PFSK-1 (cell line): Measurements from ENCODE around the gene ABHD14A.

Experiments
- FOXP2 ChIP-seq: optimal IDR thresholded peaks from 2 replicates; pipeline ENCODE3; 2011; ENCODE audit warnings: borderline replicate concordance, control low read depth, inconsistent platforms; ENCODE audit not compliant: insufficient read depth; ENCODE audit errors: extremely low read length, extremely low read depth
- POLR2AphosphoS5 ChIP-seq: IDR thresholded peaks from 2 replicates; pipeline ENCODE4 v1.6.1; 2012; ENCODE audit warnings: low read depth, mild to moderate bottlenecking, control low read depth, low read length, moderate library complexity
- REST ChIP-seq, 2 experiments: IDR thresholded peaks; 2 replicates each; pipeline versions ENCODE4 v1.6.1 to v1.8.0; 2011 to 2012; ENCODE audit warnings: low read depth in 2 of 2, low read length in 2 of 2, control low read depth in 1 of 2, inconsistent platforms in 1 of 2, mild to moderate bottlenecking in 1 of 2, moderate library complexity in 1 of 2; ENCODE audit not compliant: insufficient read depth in 1 of 2
- SIN3A ChIP-seq: IDR thresholded peaks from 2 replicates; pipeline ENCODE4 v1.6.1; 2012; ENCODE audit warnings: mild to moderate bottlenecking, low read length, moderate library complexity, borderline replicate concordance; ENCODE audit not compliant: insufficient read depth
- TAF1 ChIP-seq: IDR thresholded peaks from 2 replicates; pipeline ENCODE4 v1.6.1; 2012; ENCODE audit warnings: low read length, control low read depth, borderline replicate concordance; ENCODE audit not compliant: insufficient read depth

ABHD14A gene

GRCh38 chr3:52012699-52013098, 37.8 kb downstream of the ABHD14A start:
- no peak for TF ChIP-seq TAF1
- TF ChIP-seq FOXP2 = no peak
- no peak for TF ChIP-seq SIN3A
- no peak for TF ChIP-seq REST (IDR thresholded peaks at IDR 0.05; ENCODE audit: insufficient read depth in 1 of 2, low read depth in 2 of 2, low read length in 2 of 2)
- no peak for TF ChIP-seq POLR2AphosphoS5

GRCh38 chr3:52013802-52014598, 39.1 kb downstream of the ABHD14A start:
- TF ChIP-seq REST (IDR thresholded peaks at IDR 0.05; ENCODE audit: insufficient read depth in 1 of 2, low read depth in 2 of 2, low read length in 2 of 2) (no peak), POLR2AphosphoS5 (no peak), FOXP2 (no peak), TAF1 (no peak), SIN3A (no peak)

- TF ChIP-seq SIN3A = no peak
- no peak for TF ChIP-seq POLR2AphosphoS5
- no peak for TF ChIP-seq REST (IDR thresholded peaks at IDR 0.05; ENCODE audit: insufficient read depth in 1 of 2, low read depth in 2 of 2, low read length in 2 of 2)
- TF ChIP-seq TAF1 = no peak
- no peak for TF ChIP-seq FOXP2
Measured at GRCh38 chr3:52014613-52015012, 39.7 kb downstream of the ABHD14A start.

- TF ChIP-seq SIN3A (no peak), FOXP2 (no peak), TAF1 (no peak), REST (IDR thresholded peaks at IDR 0.05; ENCODE audit: insufficient read depth in 1 of 2, low read depth in 2 of 2, low read length in 2 of 2) (no peak)
Measured at GRCh38 chr3:52015438-52016228, 40.8 kb downstream of the ABHD14A start.
